Activated T-cell treated with anti-CD3 and anti-CD28 coated beads for 4 hours (primary cell): ENCODE data around the gene SNAI1.
"Not testable (repeated sequence)": the region's sequence is repeated elsewhere in the genome, so short reads cannot be mapped to it uniquely, and the experiment has no call there.

Experiments
- DNase-seq: peaks from one replicate; pipeline ENCODE4 v3.0.0-alpha.2; 2020

SNAI1 gene

GRCh38 chr20:49987015-49987867, 4.5 kb downstream of the SNAI1 start:
- no peak for DNase-seq

- no peak for DNase-seq
Observed at GRCh38 chr20:49987868-49988690, 5.3 kb downstream of the SNAI1 start.

- no peak for DNase-seq
Observed at GRCh38 chr20:49989234-49990065, 6.7 kb downstream of the SNAI1 start.

GRCh38 chr20:49990271-49990720, 7.5 kb downstream of the SNAI1 start:
- DNase-seq = no peak

- DNase-seq = no peak
Observed at GRCh38 chr20:49993301-49993751, 10.5 kb downstream of the SNAI1 start.

- DNase-seq = no peak
Observed at GRCh38 chr20:49995586-49995985, 12.8 kb downstream of the SNAI1 start.

DNA sequence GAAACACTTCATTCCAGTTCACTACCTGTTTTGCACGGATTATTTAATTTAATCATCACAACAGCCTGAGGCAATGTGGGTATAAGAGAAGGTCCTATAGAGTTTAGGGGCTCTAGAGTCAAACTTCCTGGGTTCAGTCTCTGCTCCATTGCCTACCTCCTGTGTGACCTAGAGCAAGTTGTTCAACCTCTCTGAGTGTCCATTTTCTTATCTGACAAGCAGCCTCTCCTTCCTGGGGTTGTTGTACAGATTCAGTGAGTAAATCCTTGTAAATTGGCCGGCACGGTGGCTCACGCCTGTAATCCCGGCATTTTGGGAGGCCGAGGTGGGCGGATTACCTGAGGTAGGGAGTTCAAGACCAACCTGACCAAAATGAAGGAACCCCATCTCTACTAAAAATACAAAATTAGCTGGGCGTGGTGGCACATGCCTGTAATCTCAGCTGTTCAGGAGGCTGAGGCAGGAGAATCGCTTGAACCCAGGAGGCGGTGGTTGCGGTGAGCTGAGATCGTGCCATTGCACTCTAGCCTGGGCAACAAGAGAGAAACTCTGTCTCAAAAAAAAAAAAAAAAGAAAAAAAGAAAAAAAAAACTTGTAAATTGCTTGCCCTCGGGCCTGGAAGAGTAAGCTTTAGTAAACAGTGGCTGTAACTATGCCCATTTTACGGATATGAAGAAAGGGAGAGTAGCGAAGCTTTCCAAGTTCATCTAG, 15.9 kb downstream of the SNAI1 start:
- DNase-seq = not testable (repeated sequence)

DNA sequence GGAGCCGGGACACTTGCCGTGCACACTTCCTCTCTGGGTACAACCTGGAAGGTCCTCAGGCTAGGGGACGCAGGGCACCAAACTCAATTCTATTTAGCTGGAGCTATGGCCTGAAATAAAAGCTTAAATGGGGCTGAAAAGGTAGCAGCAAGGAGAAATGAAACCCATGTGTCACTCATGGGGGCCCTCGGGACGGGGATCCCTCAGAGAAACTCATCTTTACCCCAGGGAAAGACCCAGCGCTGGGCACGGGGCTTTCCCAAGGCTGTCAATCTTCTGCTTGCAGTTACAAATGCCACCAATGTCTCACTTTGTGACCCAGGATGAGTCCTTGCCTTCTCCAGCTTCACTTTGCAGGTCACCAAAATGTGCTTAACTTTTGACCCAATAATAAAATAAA, 16.5 kb downstream of the SNAI1 start:
- DNase-seq = no peak

- DNase-seq = not testable (repeated sequence)
Observed at GRCh38 chr20:50000548-50001222, 17.9 kb downstream of the SNAI1 start.

- no peak for DNase-seq
Observed at GRCh38 chr20:50001784-50002311, 19.1 kb downstream of the SNAI1 start.

DNA sequence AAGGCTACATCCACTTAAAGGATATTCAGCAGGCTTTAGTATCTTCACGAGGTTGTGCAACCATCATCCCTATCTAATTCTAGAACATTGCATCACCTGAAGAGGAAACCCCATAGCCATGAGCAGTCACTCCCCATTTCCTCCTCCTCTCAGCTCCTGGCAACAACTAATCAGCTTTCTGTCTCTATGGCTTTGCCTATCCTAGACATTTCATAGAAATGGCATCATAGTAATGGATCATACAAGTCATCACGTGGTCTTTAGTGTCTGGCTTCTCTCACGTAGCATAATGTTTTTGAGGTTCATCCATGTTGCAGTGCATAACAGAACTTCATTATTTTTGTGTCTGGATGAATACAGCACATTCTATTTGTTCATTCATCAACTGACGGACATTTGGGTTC, 20.5 kb downstream of the SNAI1 start:
- DNase-seq = no peak

- DNase-seq = no peak
Observed at GRCh38 chr20:50004229-50004628, 21.4 kb downstream of the SNAI1 start.

DNA sequence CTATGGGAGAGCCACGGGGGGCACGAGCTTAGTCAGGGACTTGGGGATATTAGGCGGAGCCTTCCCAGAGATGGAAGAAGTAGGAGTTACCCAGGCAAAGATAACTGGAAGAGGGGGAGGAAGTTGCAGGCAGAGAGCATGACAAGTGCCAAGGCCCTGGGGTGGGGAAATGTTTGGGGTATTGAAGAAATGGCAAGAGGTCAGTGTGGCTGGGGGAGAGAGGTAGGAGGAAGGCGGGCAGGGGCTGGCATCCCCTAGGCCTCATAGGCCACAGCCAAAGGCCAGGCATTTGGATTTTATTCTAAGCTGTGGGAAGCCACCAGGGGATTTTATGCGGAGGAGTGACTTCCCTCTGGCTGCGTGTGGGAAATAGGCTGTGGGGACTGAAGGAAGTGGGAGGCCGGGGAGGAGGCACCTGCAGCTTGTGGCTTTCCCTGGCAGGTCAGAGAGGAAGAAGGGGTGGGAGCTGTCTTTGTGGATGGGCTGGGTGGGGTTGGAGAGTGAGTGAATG, 22.7 kb downstream of the SNAI1 start:
- no peak for DNase-seq

DNA sequence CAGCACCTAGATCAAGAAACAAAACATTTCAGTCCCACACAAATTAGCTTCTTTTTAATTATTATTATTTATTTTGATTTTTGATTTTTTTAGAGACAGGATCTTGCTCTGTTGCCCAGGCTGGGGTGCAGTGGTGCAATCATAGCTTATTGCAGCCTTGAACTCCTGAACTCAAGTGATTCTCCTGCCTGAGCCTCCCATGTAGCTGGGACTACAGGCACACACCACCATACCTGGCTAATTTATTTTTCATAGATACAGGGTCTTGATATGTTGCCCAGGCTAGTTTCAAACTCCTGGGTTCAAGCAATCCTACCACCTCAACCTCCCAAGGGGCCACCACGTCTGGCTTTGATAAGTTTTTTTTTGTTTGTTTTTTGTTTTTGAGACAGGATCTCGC, 24.6 kb downstream of the SNAI1 start:
- no peak for DNase-seq

DNA sequence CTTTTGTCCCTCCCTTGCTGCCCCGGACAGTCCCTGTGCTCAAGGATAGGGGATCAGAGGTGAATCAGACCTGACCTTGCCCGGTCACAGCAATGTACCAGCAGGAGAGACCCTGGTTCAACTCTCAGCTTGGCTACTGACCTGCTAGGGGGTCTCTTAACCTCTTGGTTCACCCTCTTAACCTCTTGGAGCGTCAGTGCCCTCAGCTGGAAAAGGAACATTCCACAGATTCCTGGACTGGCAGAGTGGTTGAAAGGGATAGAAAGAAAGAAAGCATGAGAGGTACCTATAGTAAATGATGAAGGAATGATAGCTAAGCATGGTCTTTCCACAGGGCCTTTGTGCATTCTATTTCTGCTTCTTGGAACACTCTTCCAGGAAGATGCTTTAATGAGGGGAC, 25.2 kb downstream of the SNAI1 start:
- DNase-seq = no peak

DNA sequence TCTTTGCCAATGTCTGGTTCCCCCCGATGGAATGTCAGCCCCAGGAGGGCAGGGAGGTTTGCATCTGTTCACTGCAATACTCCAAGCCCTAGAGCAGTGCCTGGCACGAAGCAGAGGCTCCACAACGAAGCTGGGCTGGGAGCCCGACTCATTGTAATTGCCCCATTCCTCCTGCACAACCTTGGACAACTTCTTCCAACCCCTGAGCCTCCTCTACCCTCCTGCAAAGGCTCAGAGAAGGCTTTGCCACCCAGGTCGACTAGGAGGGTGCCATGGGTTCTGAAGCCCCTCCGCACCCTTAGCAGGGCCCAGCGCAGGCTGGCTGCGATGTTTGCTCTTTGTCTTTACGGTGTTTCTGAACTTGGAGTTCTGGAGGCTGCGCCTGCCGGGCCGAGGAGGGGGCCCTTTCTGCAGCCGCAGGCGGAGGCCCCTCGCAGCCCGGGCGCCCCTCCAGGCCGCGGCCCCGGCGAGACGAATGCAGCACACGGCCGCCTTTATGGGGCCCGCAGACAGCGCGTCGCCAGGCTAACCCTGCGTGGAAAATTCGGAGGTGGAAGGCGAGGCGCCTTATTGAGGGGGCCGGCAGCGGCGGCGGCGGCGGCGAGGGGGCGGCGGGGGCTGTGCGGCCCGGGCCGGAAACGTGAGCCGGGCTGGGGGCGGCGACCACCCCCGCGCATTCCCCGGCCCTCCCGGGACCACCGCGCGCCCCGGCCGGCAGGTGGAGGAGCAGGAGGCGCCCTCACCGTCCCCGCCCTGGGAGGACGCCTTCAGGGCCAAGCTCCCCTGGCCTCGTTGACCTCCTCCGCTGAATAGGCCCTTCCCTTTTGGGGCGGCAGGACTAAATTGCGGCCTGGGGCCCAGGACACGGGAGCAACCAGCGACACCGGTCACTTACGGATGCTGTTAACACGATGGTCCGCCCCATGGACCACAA, 27.0 kb downstream of the SNAI1 start:
- DNase-seq = no peak

DNA sequence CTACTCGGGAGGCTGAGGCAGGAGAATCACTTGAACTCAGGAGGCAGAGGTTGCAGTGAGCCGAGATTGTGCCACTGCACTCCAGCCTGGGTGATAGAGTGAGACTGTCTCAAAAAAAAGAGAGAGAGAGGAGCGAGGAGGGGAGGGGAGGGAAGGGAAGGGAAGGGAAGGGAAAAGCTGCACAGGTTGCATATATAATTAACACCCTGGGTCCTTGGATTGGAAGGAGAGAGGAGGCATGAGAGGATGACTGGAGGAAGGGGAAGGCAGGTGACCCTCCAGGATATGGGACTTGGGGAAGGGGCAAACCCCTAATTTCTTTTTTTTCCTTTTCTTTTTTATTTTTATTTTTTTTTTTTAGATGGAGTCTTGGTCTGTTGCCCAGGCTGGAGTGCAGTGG, 28.8 kb downstream of the SNAI1 start:
- not testable (repeated sequence) for DNase-seq

DNA sequence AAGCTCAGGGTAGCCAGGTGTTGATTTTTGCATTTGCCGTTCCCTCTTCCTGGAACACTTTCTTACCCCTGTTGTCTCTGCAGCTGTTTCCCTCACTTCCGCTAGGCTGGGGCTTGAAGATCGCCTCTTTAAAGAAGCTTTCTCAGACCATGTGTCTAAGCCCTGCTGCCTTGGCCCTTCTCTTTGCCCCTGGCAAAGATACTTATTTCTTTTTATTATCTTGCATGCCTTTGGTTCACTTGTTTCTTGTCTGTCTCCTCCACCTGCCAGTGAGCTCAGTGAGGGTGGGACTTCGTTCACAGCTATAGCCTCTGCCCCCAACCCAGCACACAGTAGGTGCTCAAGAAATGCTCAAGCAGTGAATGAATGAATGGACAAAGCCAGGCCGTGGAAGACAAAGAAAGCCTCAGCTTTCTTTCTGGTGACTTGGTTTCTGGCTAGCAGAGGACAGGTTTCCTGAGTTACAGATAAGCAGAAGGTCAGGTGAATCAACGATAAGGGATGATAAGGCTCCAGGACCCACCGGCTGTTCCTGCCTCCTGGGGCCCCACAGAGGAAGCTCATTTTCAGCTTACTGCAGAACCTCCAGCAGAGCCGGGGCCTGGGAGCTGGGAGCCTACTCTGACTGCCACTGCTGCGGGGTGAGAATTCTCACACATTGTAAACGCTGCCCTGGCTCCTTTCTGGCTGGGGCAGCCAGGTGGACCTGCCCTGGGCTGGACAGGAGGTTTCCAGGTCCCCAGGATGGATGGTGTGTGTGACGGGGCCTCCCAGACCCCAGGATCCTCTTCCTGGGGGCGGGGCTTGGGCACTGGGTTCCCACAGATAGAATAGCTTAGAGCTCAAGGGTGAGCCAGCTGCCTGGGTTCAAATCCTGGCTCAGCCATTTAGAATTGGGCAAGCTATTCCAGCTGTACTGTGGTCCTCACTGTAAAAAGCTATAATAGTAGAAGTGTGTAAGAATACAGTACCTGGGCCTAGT, 29.8 kb downstream of the SNAI1 start:
- DNase-seq = no peak

DNA sequence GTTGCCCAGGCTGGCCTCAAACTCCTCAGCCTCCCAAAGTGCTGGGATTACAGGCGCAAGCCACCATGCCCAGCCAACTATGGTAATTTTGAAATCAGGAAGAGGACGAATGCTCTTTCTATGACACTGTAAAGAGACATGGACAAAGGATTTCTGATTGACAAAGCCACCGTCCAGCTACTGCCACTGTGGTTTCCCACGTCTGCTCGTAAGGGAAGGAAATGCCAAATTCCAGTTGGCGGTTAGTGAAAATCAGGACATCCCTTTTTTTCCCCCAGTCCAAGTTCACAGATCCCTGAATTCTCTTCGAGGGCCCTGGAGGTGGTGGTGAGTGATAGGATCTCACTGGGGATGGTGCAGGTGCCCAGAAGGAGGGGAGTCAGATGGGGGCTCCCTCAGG, 31.2 kb downstream of the SNAI1 start:
- no peak for DNase-seq
